GM12878 (cell line): Measurements from ENCODE around the gene TNIP2.

ENCODE experiments used
- BCL11A ChIP-seq: IDR thresholded peaks from 2 replicates; pipeline ENCODE4 v1.6.1; 2011; ENCODE audit warnings: low read depth, low read length
- BRCA1 ChIP-seq: IDR thresholded peaks from 2 replicates; pipeline ENCODE4 v1.6.1; 2011; ENCODE audit warnings: low read depth, low read length, improper control_type of control experiment
- CTCF ChIP-seq, 3 experiments: IDR thresholded peaks in 2 of 3; conservative IDR thresholded peaks in 1 of 3; 2 replicates each; pipeline ENCODE4 v1.5.1; 2011; ENCODE audit warnings: low read depth in 3 of 3, low read length in 3 of 3, mild to moderate bottlenecking in 3 of 3, control low read depth in 2 of 3, moderate library complexity in 2 of 3, inconsistent platforms in 1 of 3, mixed read lengths in 1 of 3; ENCODE audit not compliant: control insufficient read depth in 2 of 3, insufficient read depth in 1 of 3; ENCODE audit errors: extremely low read depth in 1 of 3
- HDGF ChIP-seq: fragments of 450-650 bp; IDR thresholded peaks from 2 replicates; pipeline ENCODE4 v1.6.1; 2016; ENCODE audit warnings: antibody characterized with exemption
- MAX ChIP-seq: IDR thresholded peaks from 2 replicates; pipeline ENCODE4 v1.6.1; 2012; ENCODE audit warnings: low read depth, low read length, improper control_type of control experiment
- MYC ChIP-seq: IDR thresholded peaks from 2 replicates; pipeline ENCODE4 v1.6.1; 2011; ENCODE audit warnings: mild to moderate bottlenecking, low read length, moderate library complexity, inconsistent platforms; ENCODE audit not compliant: insufficient read depth, insufficient replicate concordance, insufficient read length, severe bottlenecking
- POLR2AphosphoS5 ChIP-seq: IDR thresholded peaks from 2 replicates; pipeline ENCODE4 v1.6.1; 2011; ENCODE audit warnings: mild to moderate bottlenecking, low read length, inconsistent platforms
- RELB ChIP-seq: fragments of 450-650 bp; IDR thresholded peaks from 2 replicates; pipeline ENCODE4 v1.6.1; 2017; ENCODE audit warnings: low read depth, mild to moderate bottlenecking, moderate library complexity
- SP1 ChIP-seq: IDR thresholded peaks from one replicate; pipeline ENCODE4 v1.6.1; 2011; ENCODE audit warnings: low read depth, low read length
- USF2 ChIP-seq: IDR thresholded peaks from 2 replicates; pipeline ENCODE4 v1.6.1; 2011; ENCODE audit warnings: low read depth, low read length, improper control_type of control experiment, borderline replicate concordance
- ZNF384 ChIP-seq: IDR thresholded peaks from 2 replicates; pipeline ENCODE4 v1.6.1; 2012; ENCODE audit warnings: low read depth, mild to moderate bottlenecking, low read length, improper control_type of control experiment, borderline replicate concordance

- TF ChIP-seq BCL11A (no peak), USF2 (no peak), HDGF (no peak), CTCF (IDR thresholded peaks at IDR 0.05 in 2 of 3, conservative IDR thresholded peaks at IDR 0.05 in 1 of 3; ENCODE audit: control insufficient read depth in 2 of 3, extremely low read depth in 1 of 3, insufficient read depth in 1 of 3, low read depth in 3 of 3, low read length in 3 of 3) (no peak), SP1 (no peak), BRCA1 (no peak), RELB (no peak), ZNF384 (no peak), MAX (no peak), MYC (no peak), POLR2AphosphoS5 (no peak)
Observed at GRCh38 chr4:2789351-2789750, 33.2 kb upstream of the TNIP2 start.
